PFSK-1 (cell line): ENCODE measurements around the gene WAS.

Experiments
- FOXP2 ChIP-seq: optimal IDR thresholded peaks from 2 replicates; pipeline ENCODE3; 2011; ENCODE audit warnings: borderline replicate concordance, control low read depth, inconsistent platforms; ENCODE audit not compliant: insufficient read depth; ENCODE audit errors: extremely low read length, extremely low read depth
- POLR2AphosphoS5 ChIP-seq: IDR thresholded peaks from 2 replicates; pipeline ENCODE4 v1.6.1; 2012; ENCODE audit warnings: low read depth, mild to moderate bottlenecking, control low read depth, low read length, moderate library complexity
- SIN3A ChIP-seq: IDR thresholded peaks from 2 replicates; pipeline ENCODE4 v1.6.1; 2012; ENCODE audit warnings: mild to moderate bottlenecking, low read length, moderate library complexity, borderline replicate concordance; ENCODE audit not compliant: insufficient read depth
- TAF1 ChIP-seq: IDR thresholded peaks from 2 replicates; pipeline ENCODE4 v1.6.1; 2012; ENCODE audit warnings: low read length, control low read depth, borderline replicate concordance; ENCODE audit not compliant: insufficient read depth
- TF ChIP-seq, protein P1 (sequence below), 2 experiments: IDR thresholded peaks; 2 replicates each; pipeline versions ENCODE4 v1.6.1 to v1.8.0; 2011 to 2012; ENCODE audit warnings: low read depth in 2 of 2, low read length in 2 of 2, control low read depth in 1 of 2, inconsistent platforms in 1 of 2, mild to moderate bottlenecking in 1 of 2, moderate library complexity in 1 of 2; ENCODE audit not compliant: insufficient read depth in 1 of 2

DNA sequence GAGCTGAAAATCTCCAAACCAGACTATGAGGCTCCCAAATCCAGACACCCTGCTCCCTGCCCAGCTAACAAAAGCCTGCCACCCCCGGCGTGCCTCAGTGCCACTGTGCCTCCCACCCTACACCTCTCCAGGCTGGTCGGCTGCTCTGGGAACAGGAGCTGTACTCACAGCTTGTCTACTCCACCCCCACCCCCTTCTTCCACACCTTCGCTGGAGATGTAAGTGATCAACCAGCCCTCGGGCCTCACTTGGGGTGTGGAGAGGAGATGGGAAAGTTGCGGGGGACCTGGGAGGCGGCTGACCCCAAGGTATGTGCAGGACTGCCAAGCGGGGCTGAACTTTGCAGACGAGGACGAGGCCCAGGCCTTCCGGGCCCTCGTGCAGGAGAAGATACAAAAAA lies 1.8 kb downstream of the WAS start:
- TF ChIP-seq FOXP2 (no peak), POLR2AphosphoS5 (no peak), TAF1 (no peak), SIN3A (no peak)
- TF ChIP-seq, protein P1, sequence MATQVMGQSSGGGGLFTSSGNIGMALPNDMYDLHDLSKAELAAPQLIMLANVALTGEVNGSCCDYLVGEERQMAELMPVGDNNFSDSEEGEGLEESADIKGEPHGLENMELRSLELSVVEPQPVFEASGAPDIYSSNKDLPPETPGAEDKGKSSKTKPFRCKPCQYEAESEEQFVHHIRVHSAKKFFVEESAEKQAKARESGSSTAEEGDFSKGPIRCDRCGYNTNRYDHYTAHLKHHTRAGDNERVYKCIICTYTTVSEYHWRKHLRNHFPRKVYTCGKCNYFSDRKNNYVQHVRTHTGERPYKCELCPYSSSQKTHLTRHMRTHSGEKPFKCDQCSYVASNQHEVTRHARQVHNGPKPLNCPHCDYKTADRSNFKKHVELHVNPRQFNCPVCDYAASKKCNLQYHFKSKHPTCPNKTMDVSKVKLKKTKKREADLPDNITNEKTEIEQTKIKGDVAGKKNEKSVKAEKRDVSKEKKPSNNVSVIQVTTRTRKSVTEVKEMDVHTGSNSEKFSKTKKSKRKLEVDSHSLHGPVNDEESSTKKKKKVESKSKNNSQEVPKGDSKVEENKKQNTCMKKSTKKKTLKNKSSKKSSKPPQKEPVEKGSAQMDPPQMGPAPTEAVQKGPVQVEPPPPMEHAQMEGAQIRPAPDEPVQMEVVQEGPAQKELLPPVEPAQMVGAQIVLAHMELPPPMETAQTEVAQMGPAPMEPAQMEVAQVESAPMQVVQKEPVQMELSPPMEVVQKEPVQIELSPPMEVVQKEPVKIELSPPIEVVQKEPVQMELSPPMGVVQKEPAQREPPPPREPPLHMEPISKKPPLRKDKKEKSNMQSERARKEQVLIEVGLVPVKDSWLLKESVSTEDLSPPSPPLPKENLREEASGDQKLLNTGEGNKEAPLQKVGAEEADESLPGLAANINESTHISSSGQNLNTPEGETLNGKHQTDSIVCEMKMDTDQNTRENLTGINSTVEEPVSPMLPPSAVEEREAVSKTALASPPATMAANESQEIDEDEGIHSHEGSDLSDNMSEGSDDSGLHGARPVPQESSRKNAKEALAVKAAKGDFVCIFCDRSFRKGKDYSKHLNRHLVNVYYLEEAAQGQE (IDR thresholded peaks at IDR 0.05; ENCODE audit: insufficient read depth in 1 of 2, low read depth in 2 of 2, low read length in 2 of 2), result no peak
